GOT3 (cell line): ENCODE data around the gene SPCS1.

ENCODE experiments used
- DNase-seq: peaks from one replicate; lab custom pipeline; 2025; ENCODE audit warnings: mixed read lengths; lab: John Stamatoyannopoulos, UW

SPCS1 gene

GRCh38 chr3:52730681-52731080 lies 24.8 kb downstream of the SPCS1 start:
- DNase-seq: no peak

- DNase-seq: no peak
Measured at GRCh38 chr3:52731590-52731989, 25.7 kb downstream of the SPCS1 start.

DNA sequence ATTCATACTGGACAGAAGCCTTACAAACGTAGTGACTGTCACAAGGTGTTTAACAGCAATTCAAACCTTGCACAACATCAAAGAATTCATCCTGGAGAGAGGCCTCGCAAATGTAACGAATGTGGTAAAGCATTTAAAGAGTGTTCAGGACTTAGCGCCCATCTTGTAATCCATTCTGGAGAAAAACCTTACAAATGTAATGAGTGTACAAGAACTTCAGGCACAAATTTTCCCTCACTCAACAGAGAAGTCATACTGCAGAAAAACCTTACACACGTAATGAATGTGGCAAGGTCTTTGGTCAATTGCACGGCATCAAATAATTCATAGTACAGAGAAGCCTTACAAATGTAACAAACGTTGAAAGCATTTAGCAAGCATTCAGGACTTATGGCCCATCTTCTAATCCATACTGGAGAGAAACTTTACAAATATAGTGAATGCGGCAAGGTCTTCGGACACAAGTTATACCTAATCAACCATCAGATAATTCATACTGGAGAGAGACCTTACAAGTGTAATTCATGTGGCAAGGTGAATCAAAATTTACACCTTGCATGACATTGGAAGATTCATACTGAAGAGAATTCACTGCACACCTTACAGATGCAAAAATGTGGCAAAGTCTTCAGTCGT lies 27.5 kb downstream of the SPCS1 start:
- no peak for DNase-seq

DNA sequence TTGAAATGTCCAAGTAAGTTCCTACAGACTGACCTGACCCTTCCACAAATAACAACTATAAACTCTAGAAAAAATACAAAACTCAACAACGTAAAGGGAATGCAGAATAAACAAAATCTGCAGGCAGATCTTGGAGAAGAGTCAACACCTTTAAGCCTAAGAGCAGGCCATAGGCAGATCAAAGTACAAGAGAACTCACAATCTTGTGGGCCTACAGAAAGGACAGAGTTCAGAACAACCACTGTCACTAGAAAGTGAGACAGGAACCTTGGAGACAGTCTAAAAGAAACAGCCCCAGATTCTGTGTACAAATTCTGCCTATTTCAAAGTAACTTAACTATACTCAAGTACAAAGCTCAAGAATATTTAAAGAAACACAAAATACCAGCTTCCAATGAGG lies 33.8 kb downstream of the SPCS1 start:
- no peak for DNase-seq

GRCh38 chr3:52742418-52743041 lies 36.6 kb downstream of the SPCS1 start:
- DNase-seq: no peak

DNA sequence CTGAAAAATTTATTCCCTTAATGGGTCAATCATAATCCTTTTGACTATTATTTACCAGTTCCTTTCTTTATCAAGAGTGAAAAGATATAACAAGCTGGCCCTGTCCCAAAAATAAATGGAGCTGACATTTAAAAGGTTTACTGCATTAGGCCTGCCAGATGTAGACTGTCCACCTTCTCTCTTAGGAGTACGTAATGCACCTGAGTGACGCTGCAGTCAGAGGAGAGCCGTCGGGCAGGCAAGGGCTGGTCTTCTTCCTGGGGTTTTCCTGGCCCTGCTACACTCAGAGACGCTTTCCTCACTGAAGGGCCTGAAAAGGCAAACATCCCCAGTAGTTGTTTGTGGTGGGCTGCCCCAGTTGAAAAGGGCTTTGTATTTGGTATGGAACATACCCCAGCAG lies 37.2 kb downstream of the SPCS1 start:
- DNase-seq: no peak

DNA sequence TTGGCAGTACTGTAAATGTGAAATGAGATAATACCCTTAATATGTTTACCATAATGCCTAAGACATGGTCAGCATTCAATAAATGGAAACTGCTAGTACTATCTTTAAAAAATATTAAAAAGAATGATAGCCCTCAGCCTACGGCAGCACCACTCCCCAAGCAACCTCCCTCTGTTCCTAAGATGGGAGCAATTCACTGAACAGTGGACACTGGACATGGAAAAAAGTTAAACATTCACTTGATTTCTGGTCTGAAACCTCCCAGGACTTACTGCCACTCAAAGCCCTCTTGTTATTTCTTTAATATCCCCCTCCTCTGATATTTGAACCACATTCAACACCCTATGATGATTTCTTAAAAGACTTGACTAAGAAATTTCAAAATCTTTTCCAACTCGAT lies 37.8 kb downstream of the SPCS1 start:
- no peak for DNase-seq

GRCh38 chr3:52752045-52752660 lies 46.2 kb downstream of the SPCS1 start:
- no peak for DNase-seq

DNA sequence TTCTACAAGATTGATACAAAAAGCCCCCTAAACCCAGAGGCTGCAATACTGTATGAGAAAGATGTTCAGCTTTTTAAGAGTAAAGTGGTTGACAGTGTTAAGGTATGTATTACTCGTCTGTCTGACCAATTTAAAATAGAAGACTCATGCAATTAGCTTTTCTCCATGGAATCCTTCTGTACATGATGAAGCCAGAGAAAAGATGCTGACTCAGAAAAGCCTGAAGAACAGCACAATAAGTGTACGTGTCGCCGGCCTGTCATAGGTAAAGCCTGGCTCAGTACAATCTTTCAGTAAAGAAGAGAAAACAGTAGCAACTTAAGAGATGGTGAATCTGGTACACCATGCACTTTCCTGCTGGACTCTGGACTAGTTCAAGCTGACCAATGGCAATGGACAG lies 48.5 kb downstream of the SPCS1 start:
- no peak for DNase-seq

DNA sequence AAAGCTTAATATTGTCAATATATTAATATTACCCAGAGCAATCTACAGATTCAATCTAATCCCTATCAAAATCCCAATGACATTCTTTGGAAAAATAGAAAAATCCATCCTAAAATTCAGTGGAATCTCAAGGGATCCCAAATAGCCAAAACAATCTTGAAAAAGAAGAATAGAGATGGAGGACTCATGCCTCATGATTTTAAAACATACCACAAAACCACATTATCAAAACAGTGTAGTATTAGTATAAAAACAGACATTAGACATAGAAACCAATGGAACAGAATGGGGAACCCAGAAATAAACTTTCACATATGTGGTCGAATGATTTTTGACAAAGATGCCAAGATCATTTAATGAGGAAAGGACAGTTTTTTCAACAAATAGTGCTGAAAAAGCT lies 50.2 kb downstream of the SPCS1 start:
- no peak for DNase-seq
